ENCODE results near the gene ZNF580. TPM values are rescaled to one million over a fixed set of nuclear protein-coding genes. Genes with fewer than 3 reads are reported as not detected.

The ZNF580 gene
- total and polyA plus RNA-seq, 2 of the 8 experiments (the other 6 are each of a cell fraction or from before 2014, with no cell fraction given) = 12.0 to 24.6 TPM

DNA sequence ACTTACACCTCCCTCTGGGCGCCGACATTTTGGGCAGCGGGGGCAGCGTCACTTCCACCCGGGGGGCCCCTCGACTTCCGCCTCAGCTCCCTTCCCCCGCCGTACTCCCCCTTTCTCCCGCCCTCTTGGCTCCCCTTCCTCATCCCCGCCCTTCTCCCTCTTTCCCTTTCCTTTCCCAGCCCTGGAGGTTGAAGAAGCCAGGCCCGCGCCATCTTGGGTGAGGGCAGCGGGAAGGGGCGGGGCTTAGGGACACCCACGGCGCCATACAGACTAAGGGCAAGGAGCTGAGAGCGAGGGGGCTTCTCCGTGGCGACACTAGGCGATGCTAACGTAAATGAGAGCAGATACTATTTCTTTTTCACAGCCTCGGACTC lies 41.3 kb upstream of the ZNF580 start, which contains the start of gene FIZ1:
Gene FIZ1 (minus strand): TSS at position 50 of the 374 bp plus-strand sequence. CDS start 1,652 bp downstream, outside the sequence.
- Histone ChIP-seq H3K23ac (ENCODE audit: insufficient read length) (no peak within 1 kb of the TSS), H3K79me2 (ENCODE audit: control insufficient read depth in 1 of 2, insufficient read depth in 2 of 2, low read length in 2 of 2) (peaks cover 0 to 3% of the 10 kb centered on the region in 2 experiments; a peak in 2 of 4 replicates), H3K9ac (replicated peaks in 1 of 4; ENCODE audit: extremely low read depth in 1 of 4, low read depth in 3 of 4, low read length in 3 of 4) (peak within 1 kb of the TSS; percentile 95 to 100 (median 100)), H2BK5ac (ENCODE audit: low read depth, low read length) (peak within 1 kb of the TSS; percentile 98), H3K4me2 (ENCODE audit: insufficient read depth in 1 of 2, low read depth in 2 of 2, low read length in 2 of 2) (peak within 1 kb of the TSS; percentile 72 to 95), H4K91ac (replicated peaks; ENCODE audit: insufficient read length, low read length) (peak within 1 kb of the TSS; percentile 100), H3K36me3 (ENCODE audit: control insufficient read depth in 2 of 4, insufficient read depth in 4 of 4, low read length in 3 of 4) (peaks cover 0 to 10% (median 8%) of the 10 kb centered on the region in 4 experiments; a peak in 3 of 8 replicates), H2BK12ac (ENCODE audit: low read depth, low read length) (peak within 1 kb of the TSS; percentile 89), H2BK120ac (replicated peaks; ENCODE audit: low read depth, low read length) (peak within 1 kb of the TSS; percentile 99), H3K4me1 (replicated peaks in 1 of 4; ENCODE audit: control insufficient read depth in 3 of 4, insufficient read depth in 4 of 4, low read length in 3 of 4) (peaks cover 0 to 14% (median 6%) of the 10 kb centered on the region in 4 experiments; a peak in 5 of 7 replicates), H3K14ac (ENCODE audit: insufficient read length) (no peak within 1 kb of the TSS), H3K79me1 (ENCODE audit: low read depth, low read length) (peaks cover 3% of the 10 kb centered on the region), H2AFZ (ENCODE audit: low read length) (peak within 1 kb of the TSS; percentile 76; the same call in 1 of the 2 replicates), H2BK15ac (ENCODE audit: low read length) (peak within 1 kb of the TSS; percentile 95; the same call in 1 of the 2 replicates), H3K56ac (replicated peaks; ENCODE audit: insufficient read length, low read depth, low read length) (peak within 1 kb of the TSS; percentile 98), H4K5ac (ENCODE audit: insufficient read length, low read depth, low read length) (peak within 1 kb of the TSS; percentile 92), H3K27ac (ENCODE audit: low read depth, low read length) (peak within 1 kb of the TSS; percentile 100), H3K23me2 (ENCODE audit: low read depth, low read length) (peaks cover 10% of the 10 kb centered on the region; the same call in 1 of the 2 replicates), H3K4me3 (ENCODE audit: extremely low read depth in 1 of 4, insufficient read depth in 2 of 4, low read depth in 3 of 4, low read length in 4 of 4) (peak within 1 kb of the TSS; percentile 78 to 95 (median 86)), H3K18ac (ENCODE audit: extremely low read depth, low read length) (peak within 1 kb of the TSS; percentile 97), H2BK20ac (ENCODE audit: low read length) (0 out of 2 replicates have a peak within 1 kb of the TSS, but pooled peaks have one; percentile 66), H4K20me1 (replicated peaks in 1 of 2; ENCODE audit: control insufficient read depth in 1 of 2, insufficient read depth in 2 of 2, low read length in 2 of 2) (peaks cover 0 to 2% of the 10 kb centered on the region in 2 experiments), H3K4ac (replicated peaks; ENCODE audit: insufficient read length, low read depth, low read length) (no peak within 1 kb of the TSS), H3K27me3 (replicated peaks in 1 of 4; ENCODE audit: control insufficient read depth in 3 of 4, extremely low read depth in 1 of 4, insufficient read depth in 3 of 4, low read length in 3 of 4) (no peaks in the 10 kb centered on the region), H4K8ac (ENCODE audit: extremely low read depth, insufficient read depth, low read length) (peak within 1 kb of the TSS; percentile 100; the same call in 1 of the 2 replicates), H2AK5ac (ENCODE audit: low read depth, low read length) (0 out of 2 replicates have a peak within 1 kb of the TSS, but pooled peaks have one; percentile 16), H3K9me3 (ENCODE audit: insufficient read depth in 2 of 2, low read depth in 1 of 2, low read length in 1 of 2) (no peaks in the 10 kb centered on the region)
- 1% methylated on average over 12 of the region's 23 CpGs; no CpG with 5 or more reads in 1 of the 2 experiments for WGBS, 2 experiments (ENCODE audit: extremely low coverage in 1 of 2, insufficient coverage in 1 of 2, insufficient read length in 1 of 2, insufficient replicate concordance in 2 of 2, low coverage in 1 of 2, low lambda C conversion rate in 2 of 2, missing lambda C conversion rate in 1 of 2)
- ChIA-PET POLR2A (ENCODE audit: partially characterized antibody) (interaction anchor here (0.6 to 3.7 kb wide), 41 partner anchors 10 to 1790 kb away, joined by 3 to 42 read pairs (median 4); partner anchors contain the start of genes HSPBP1, NAT14, TMEM238 and U2AF2), CTCF (ENCODE audit: partially characterized antibody) (interaction anchor here (0.6 to 2.7 kb wide), 6 partner anchors 12 to 155 kb away, joined by 3 to 12 read pairs (median 3); no protein-coding TSS in a partner anchor)
- peak; percentile 93 to 97 for DNase-seq (ENCODE audit: low read depth in 1 of 2, low spot score in 2 of 2)
- no peak for FAIRE-seq
- TF ChIP-seq SP2 (IDR thresholded peaks at IDR 0.05; ENCODE audit: low read length) = no peak
- TF ChIP-seq POLR2AphosphoS5 (IDR thresholded peaks at IDR 0.05; ENCODE audit: low read depth, low read length) = peak; percentile 86; the same call in 1 of the 2 replicates
- peak in 1 of 2 experiments; percentile 81; a peak in 1 of 3 replicates for TF ChIP-seq POLR2A (IDR thresholded peaks at IDR 0.05; ENCODE audit: control extremely low read depth in 1 of 2, low read depth in 2 of 2, low read length in 2 of 2)
- peak; percentile 81; the same call in 1 of the 2 replicates for TF ChIP-seq EGR1 (IDR thresholded peaks at IDR 0.05; ENCODE audit: borderline replicate concordance, low read depth, low read length)
- no peak for TF ChIP-seq TEAD4 (IDR thresholded peaks at IDR 0.05; ENCODE audit: low read depth, low read length)
- peak; percentile 40; the same call in 1 of the 2 replicates for TF ChIP-seq CHD2 (IDR thresholded peaks at IDR 0.05; ENCODE audit: low read length)
- no peak for TF ChIP-seq RBBP5 (IDR thresholded peaks at IDR 0.05; ENCODE audit: borderline replicate concordance, low read depth, low read length)
- TF ChIP-seq EP300 (IDR thresholded peaks at IDR 0.05; ENCODE audit: borderline replicate concordance in 1 of 2, low read depth in 2 of 2, low read length in 2 of 2) = 0 out of 3 replicates have a peak, but pooled peaks of 1 of the 2 experiments have one; percentile 41
- TF ChIP-seq SIX5 (IDR thresholded peaks at IDR 0.05; ENCODE audit: low read depth, low read length) = peak; percentile 31; the same call in 1 of the 2 replicates
- TF ChIP-seq, protein P1, sequence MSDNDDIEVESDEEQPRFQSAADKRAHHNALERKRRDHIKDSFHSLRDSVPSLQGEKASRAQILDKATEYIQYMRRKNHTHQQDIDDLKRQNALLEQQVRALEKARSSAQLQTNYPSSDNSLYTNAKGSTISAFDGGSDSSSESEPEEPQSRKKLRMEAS (IDR thresholded peaks at IDR 0.05) = no peak; the same call in 1 of the 2 replicates
- 0 out of 2 replicates have a peak, but pooled peaks have one; percentile 7 for TF ChIP-seq TCF12 (IDR thresholded peaks at IDR 0.05; ENCODE audit: low read depth, low read length)

Data from H1 (cell line).